T-helper 1 cell treated with Interleukin-12 subunit alpha and Interleukin-12 subunit beta and Interleukin-4 antibody, amounts not matched to agents 30 μg/mL and 1 μg/mL, for 36 hours (primary cell): ENCODE measurements around the gene RPRD1B.

Experiments
- H3K27ac Mint-ChIP-seq: one replicate; pipeline ENCODE4 v1.8.0; 2021; ENCODE audit warnings: mild to moderate bottlenecking, mixed read lengths
- H3K27me3 Mint-ChIP-seq: one replicate; pipeline ENCODE4 v1.8.0; 2021; ENCODE audit warnings: low read depth, mixed read lengths
- H3K36me3 Mint-ChIP-seq: one replicate; pipeline ENCODE4 v1.8.0; 2021; ENCODE audit warnings: low read depth, mixed read lengths
- H3K4me1 Mint-ChIP-seq: one replicate; pipeline ENCODE4 v1.8.0; 2021; ENCODE audit warnings: low read depth, mixed read lengths
- H3K4me3 Mint-ChIP-seq: one replicate; pipeline ENCODE4 v1.8.0; 2021; ENCODE audit warnings: mild to moderate bottlenecking, moderate library complexity, mixed read lengths
- H3K9me3 Mint-ChIP-seq: one replicate; pipeline ENCODE4 v1.8.0; 2021; ENCODE audit warnings: mixed read lengths

Gene RPRD1B

GRCh38 chr20:38130687-38131587 lies 97.4 kb downstream of the RPRD1B start:
- Mint-ChIP-seq H3K27ac (no peak overlapping the region), H3K36me3 (no peaks in the 10 kb centered on the region), H3K4me3 (no peak overlapping the region), H3K4me1 (peaks cover 15% of the 10 kb centered on the region), H3K9me3 (no peaks in the 10 kb centered on the region), H3K27me3 (no peaks in the 10 kb centered on the region)

GRCh38 chr20:38131588-38132121 lies 98.1 kb downstream of the RPRD1B start:
- H3K4me1 Mint-ChIP-seq = peaks cover 15% of the 10 kb centered on the region
- H3K27me3 Mint-ChIP-seq = no peaks in the 10 kb centered on the region
- no peaks in the 10 kb centered on the region for H3K36me3 Mint-ChIP-seq
- H3K4me3 Mint-ChIP-seq = no peak overlapping the region
- H3K9me3 Mint-ChIP-seq = no peaks in the 10 kb centered on the region
- no peak overlapping the region for H3K27ac Mint-ChIP-seq

GRCh38 chr20:38132156-38132909 lies 98.8 kb downstream of the RPRD1B start:
- H3K4me3 Mint-ChIP-seq = no peak overlapping the region
- H3K27me3 Mint-ChIP-seq = no peaks in the 10 kb centered on the region
- H3K4me1 Mint-ChIP-seq = peaks cover 15% of the 10 kb centered on the region
- no peaks in the 10 kb centered on the region for H3K36me3 Mint-ChIP-seq
- H3K27ac Mint-ChIP-seq = no peak overlapping the region
- H3K9me3 Mint-ChIP-seq = no peaks in the 10 kb centered on the region

GRCh38 chr20:38132910-38133501 lies 99.5 kb downstream of the RPRD1B start:
- H3K36me3 Mint-ChIP-seq = no peaks in the 10 kb centered on the region

GRCh38 chr20:38133680-38134426 lies 100.3 kb downstream of the RPRD1B start:
- Mint-ChIP-seq H3K9me3 (no peaks in the 10 kb centered on the region), H3K27me3 (peaks cover 5% of the 10 kb centered on the region), H3K27ac (no peak overlapping the region), H3K4me1 (peaks cover 20% of the 10 kb centered on the region), H3K36me3 (no peaks in the 10 kb centered on the region), H3K4me3 (peak overlapping the region; percentile 30)

More at GRCh38 chr20:38132910-38133501, 99.5 kb downstream of the RPRD1B start:
- Mint-ChIP-seq H3K27me3 (no peaks in the 10 kb centered on the region), H3K9me3 (no peaks in the 10 kb centered on the region), H3K27ac (no peak overlapping the region), H3K4me1 (peaks cover 15% of the 10 kb centered on the region), H3K4me3 (no peak overlapping the region)

GRCh38 chr20:38134427-38135270 lies 101.1 kb downstream of the RPRD1B start:
- H3K4me1 Mint-ChIP-seq = peaks cover 20% of the 10 kb centered on the region
- peak overlapping the region; percentile 30 for H3K4me3 Mint-ChIP-seq
- no peaks in the 10 kb centered on the region for H3K9me3 Mint-ChIP-seq
- no peaks in the 10 kb centered on the region for H3K36me3 Mint-ChIP-seq
- peaks cover 5% of the 10 kb centered on the region for H3K27me3 Mint-ChIP-seq
- peak overlapping the region; percentile 77 for H3K27ac Mint-ChIP-seq

- no peaks in the 10 kb centered on the region for H3K36me3 Mint-ChIP-seq
- H3K4me1 Mint-ChIP-seq = peaks cover 20% of the 10 kb centered on the region
- H3K4me3 Mint-ChIP-seq = no peak overlapping the region
- no peaks in the 10 kb centered on the region for H3K9me3 Mint-ChIP-seq
- H3K27ac Mint-ChIP-seq = peak overlapping the region; percentile 77
- H3K27me3 Mint-ChIP-seq = peaks cover 5% of the 10 kb centered on the region
Observed at GRCh38 chr20:38135271-38135650, 101.7 kb downstream of the RPRD1B start.

GRCh38 chr20:38135651-38136420 lies 102.3 kb downstream of the RPRD1B start:
- no peaks in the 10 kb centered on the region for H3K9me3 Mint-ChIP-seq
- H3K4me1 Mint-ChIP-seq = peaks cover 20% of the 10 kb centered on the region
- no peak overlapping the region for H3K4me3 Mint-ChIP-seq
- no peak overlapping the region for H3K27ac Mint-ChIP-seq
- H3K27me3 Mint-ChIP-seq = peaks cover 5% of the 10 kb centered on the region
- H3K36me3 Mint-ChIP-seq = no peaks in the 10 kb centered on the region

GRCh38 chr20:38136421-38137245 lies 103.1 kb downstream of the RPRD1B start:
- Mint-ChIP-seq H3K27ac (no peak overlapping the region), H3K4me3 (no peak overlapping the region), H3K36me3 (no peaks in the 10 kb centered on the region), H3K27me3 (peaks cover 5% of the 10 kb centered on the region), H3K4me1 (peaks cover 20% of the 10 kb centered on the region), H3K9me3 (no peaks in the 10 kb centered on the region)

GRCh38 chr20:38137441-38138037 lies 104.0 kb downstream of the RPRD1B start:
- H3K27me3 Mint-ChIP-seq = peaks cover 5% of the 10 kb centered on the region
- H3K27ac Mint-ChIP-seq = no peak overlapping the region
- H3K36me3 Mint-ChIP-seq = no peaks in the 10 kb centered on the region
- no peak overlapping the region for H3K4me3 Mint-ChIP-seq
- H3K4me1 Mint-ChIP-seq = peaks cover 20% of the 10 kb centered on the region
- no peaks in the 10 kb centered on the region for H3K9me3 Mint-ChIP-seq

GRCh38 chr20:38138086-38138778 lies 104.7 kb downstream of the RPRD1B start:
- H3K9me3 Mint-ChIP-seq = no peaks in the 10 kb centered on the region
- H3K27me3 Mint-ChIP-seq = peaks cover 5% of the 10 kb centered on the region
- peaks cover 22% of the 10 kb centered on the region for H3K4me1 Mint-ChIP-seq
- H3K27ac Mint-ChIP-seq = no peak overlapping the region
- H3K4me3 Mint-ChIP-seq = no peak overlapping the region
- H3K36me3 Mint-ChIP-seq = no peaks in the 10 kb centered on the region
